GM12801 (cell line): ENCODE measurements around the gene NLRP9.

Source experiments
- CTCF ChIP-seq: IDR thresholded peaks from one replicate; pipeline ENCODE4 v1.5.1; 2011; ENCODE audit warnings: control low read depth; ENCODE audit not compliant: insufficient read length; ENCODE audit errors: extremely low read depth

The NLRP9 gene

GRCh38 chr19:55671054-55671378 lies 67.2 kb downstream of the NLRP9 start:
- TF ChIP-seq CTCF: no peak

GRCh38 chr19:55670280-55671053 lies 67.7 kb downstream of the NLRP9 start:
- TF ChIP-seq CTCF: no peak

- TF ChIP-seq CTCF: no peak
Observed at GRCh38 chr19:55669418-55670279, 68.6 kb downstream of the NLRP9 start.

GRCh38 chr19:55668603-55669348 lies 69.4 kb downstream of the NLRP9 start:
- no peak for TF ChIP-seq CTCF

GRCh38 chr19:55667958-55668357 lies 70.2 kb downstream of the NLRP9 start:
- TF ChIP-seq CTCF: no peak

GRCh38 chr19:55667511-55667910 lies 70.7 kb downstream of the NLRP9 start:
- TF ChIP-seq CTCF: no peak

GRCh38 chr19:55667006-55667381 lies 71.2 kb downstream of the NLRP9 start:
- TF ChIP-seq CTCF: no peak
